Measurements from ENCODE around the gene ERC1. TPM values are rescaled to one million over a fixed set of nuclear protein-coding genes. Genes with fewer than 3 reads are reported as not detected.

Gene ERC1
- total RNA-seq, 5 donors from 2014 or later (not counting 1 experiment from before 2014, with no cell fraction given): 41.8 to 68.0 (median 46.5) TPM

- WGBS (ENCODE audit: insufficient coverage): no CpG with 5 or more reads among the region's 2 CpGs
- H3K4me1 Mint-ChIP-seq: no peaks in the 10 kb centered on the region
- no peaks in the 10 kb centered on the region for H3K9me3 Mint-ChIP-seq
Observed at GRCh38 chr12:1356285-1356684, 365.3 kb downstream of the ERC1 start.

DNA sequence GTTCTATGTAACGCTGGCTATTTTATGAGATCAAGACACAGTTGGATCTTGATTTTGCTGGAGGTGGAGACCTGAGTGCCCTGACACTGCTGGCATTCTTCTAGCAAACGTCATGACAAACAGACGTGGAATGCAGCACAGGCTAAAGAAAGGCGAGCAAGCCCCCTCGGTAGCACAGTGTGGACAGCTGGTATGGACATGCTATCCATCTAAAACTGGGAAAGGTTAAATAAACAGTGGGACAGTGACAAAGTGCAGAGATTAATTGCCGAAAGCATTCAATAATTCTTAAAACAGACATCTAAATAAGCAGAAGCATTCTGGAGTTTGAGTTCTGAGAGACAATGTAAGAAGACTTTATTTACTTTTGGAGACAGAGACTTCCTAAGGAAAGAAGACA is 366.1 kb downstream of the ERC1 start:
- no peaks in the 10 kb centered on the region for H3K9me3 Mint-ChIP-seq
- no peak for ATAC-seq (replicated peaks in 1 of 4)
- POLR2A ChIA-PET: no interaction called here

More at GRCh38 chr12:1356285-1356684, 365.3 kb downstream of the ERC1 start:
- no peaks in the 10 kb centered on the region for H3K9me3 ChIP-seq
- ATAC-seq (replicated peaks in 1 of 4) (no peak), DNase-seq (no peak)
- H3K4me3 Mint-ChIP-seq: no peak overlapping the region
- no peaks in the 10 kb centered on the region for H3K27me3 ChIP-seq (replicated peaks in 1 of 2; ENCODE audit: control insufficient read depth in 2 of 2, extremely low read depth in 1 of 2, insufficient read depth in 2 of 2, low read length in 1 of 2)
- H3K36me3 ChIP-seq (ENCODE audit: control insufficient read depth in 2 of 2, extremely low read depth in 1 of 2, insufficient read depth in 1 of 2, low read length in 1 of 2): no peaks in the 10 kb centered on the region
- no peak overlapping the region for H3K4me3 ChIP-seq (ENCODE audit: control insufficient read depth in 1 of 2, extremely low read depth in 1 of 2, low read length in 1 of 2)
- no peak overlapping the region for H3K27ac Mint-ChIP-seq
- no peak overlapping the region for H3K27ac ChIP-seq (ENCODE audit: low read length)
- POLR2A ChIA-PET: no interaction called here
- H3K4me1 ChIP-seq (ENCODE audit: control insufficient read depth in 1 of 2, extremely low read depth in 1 of 2, insufficient read depth in 2 of 2, low read length in 2 of 2): no peaks in the 10 kb centered on the region
- no peaks in the 10 kb centered on the region for H3K27me3 Mint-ChIP-seq
- H3K36me3 Mint-ChIP-seq: peaks cover 24% of the 10 kb centered on the region
- CTCF ChIA-PET: interaction anchor here in 1 of 2 donors (0.6 to 1.0 kb wide), 2 partner anchors 16 to 54 kb away, joined by 3 to 4 read pairs; no protein-coding TSS in a partner anchor

DNA sequence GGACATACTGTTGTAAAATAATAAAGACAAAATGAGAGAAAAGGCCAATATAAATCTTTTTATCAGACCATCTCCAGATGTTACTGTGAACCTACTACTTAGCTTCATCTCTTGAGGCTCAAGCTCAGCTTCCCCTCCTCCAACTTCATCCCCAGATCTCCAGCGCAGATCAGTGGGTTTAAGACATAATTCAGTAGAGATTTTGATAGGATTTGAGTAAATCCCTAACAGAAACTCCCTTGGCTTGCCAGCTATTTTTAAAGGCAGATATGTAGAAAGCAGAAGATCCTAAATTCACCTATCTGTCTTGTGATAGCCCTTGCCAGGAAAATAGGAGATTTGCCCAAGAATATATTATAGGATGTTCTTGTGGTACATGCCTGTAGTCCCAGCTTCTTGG is 366.7 kb downstream of the ERC1 start:
- WGBS (ENCODE audit: insufficient coverage): no CpG with 5 or more reads among the region's 1 CpG

More for the DNA sequence above, 366.1 kb downstream of the ERC1 start:
- Histone ChIP-seq H3K27me3 (replicated peaks in 1 of 2; ENCODE audit: control insufficient read depth in 2 of 2, extremely low read depth in 1 of 2, insufficient read depth in 2 of 2, low read length in 1 of 2) (no peaks in the 10 kb centered on the region), H3K36me3 (ENCODE audit: control insufficient read depth in 2 of 2, extremely low read depth in 1 of 2, insufficient read depth in 1 of 2, low read length in 1 of 2) (no peaks in the 10 kb centered on the region), H3K4me1 (ENCODE audit: control insufficient read depth in 1 of 2, extremely low read depth in 1 of 2, insufficient read depth in 2 of 2, low read length in 2 of 2) (no peaks in the 10 kb centered on the region), H3K4me3 (ENCODE audit: control insufficient read depth in 1 of 2, extremely low read depth in 1 of 2, low read length in 1 of 2) (no peak overlapping the region), H3K27ac (ENCODE audit: low read length) (no peak overlapping the region), H3K9me3 (no peaks in the 10 kb centered on the region)
- H3K4me1 Mint-ChIP-seq: no peaks in the 10 kb centered on the region
- CTCF ChIA-PET: no interaction called here
- DNase-seq: no peak
- H3K36me3 Mint-ChIP-seq: peaks cover 23% of the 10 kb centered on the region
- no peak overlapping the region for H3K4me3 Mint-ChIP-seq
- no peak overlapping the region for H3K27ac Mint-ChIP-seq
- H3K27me3 Mint-ChIP-seq: no peaks in the 10 kb centered on the region
- WGBS (ENCODE audit: insufficient coverage): 100% methylated on average over 4 of the region's 6 CpGs

GRCh38 chr12:1360441-1361210 is 369.6 kb downstream of the ERC1 start:
- H3K9me3 ChIP-seq: no peaks in the 10 kb centered on the region
- no peaks in the 10 kb centered on the region for H3K4me1 ChIP-seq (ENCODE audit: control insufficient read depth in 1 of 2, extremely low read depth in 1 of 2, insufficient read depth in 2 of 2, low read length in 2 of 2)
- no peak overlapping the region for H3K27ac Mint-ChIP-seq
- ChIA-PET CTCF (no interaction called here), POLR2A (no interaction called here)
- H3K4me1 Mint-ChIP-seq: no peaks in the 10 kb centered on the region
- ATAC-seq (replicated peaks in 1 of 4): no peak
- peaks cover 42% of the 10 kb centered on the region for H3K36me3 Mint-ChIP-seq
- H3K27me3 ChIP-seq (replicated peaks in 1 of 2; ENCODE audit: control insufficient read depth in 2 of 2, extremely low read depth in 1 of 2, insufficient read depth in 2 of 2, low read length in 1 of 2): no peaks in the 10 kb centered on the region
- no peak overlapping the region for H3K4me3 Mint-ChIP-seq
- no peak for DNase-seq
- WGBS (ENCODE audit: insufficient coverage): no CpG with 5 or more reads among the region's 2 CpGs
- no peaks in the 10 kb centered on the region for H3K36me3 ChIP-seq (ENCODE audit: control insufficient read depth in 2 of 2, extremely low read depth in 1 of 2, insufficient read depth in 1 of 2, low read length in 1 of 2)
- no peak overlapping the region for H3K4me3 ChIP-seq (ENCODE audit: control insufficient read depth in 1 of 2, extremely low read depth in 1 of 2, low read length in 1 of 2)
- H3K27ac ChIP-seq (ENCODE audit: low read length): no peak overlapping the region
- no peaks in the 10 kb centered on the region for H3K27me3 Mint-ChIP-seq
- no peaks in the 10 kb centered on the region for H3K9me3 Mint-ChIP-seq

More for the DNA sequence above, 366.7 kb downstream of the ERC1 start:
- no peak overlapping the region for H3K4me3 ChIP-seq (ENCODE audit: control insufficient read depth in 1 of 2, extremely low read depth in 1 of 2, low read length in 1 of 2)
- no peaks in the 10 kb centered on the region for H3K27me3 ChIP-seq (replicated peaks in 1 of 2; ENCODE audit: control insufficient read depth in 2 of 2, extremely low read depth in 1 of 2, insufficient read depth in 2 of 2, low read length in 1 of 2)
- H3K4me1 ChIP-seq (ENCODE audit: control insufficient read depth in 1 of 2, extremely low read depth in 1 of 2, insufficient read depth in 2 of 2, low read length in 2 of 2): no peaks in the 10 kb centered on the region
- DNase-seq (no peak), ATAC-seq (replicated peaks in 1 of 4) (no peak)
- H3K27me3 Mint-ChIP-seq: no peaks in the 10 kb centered on the region
- no peak overlapping the region for H3K27ac Mint-ChIP-seq
- no peaks in the 10 kb centered on the region for H3K4me1 Mint-ChIP-seq
- H3K9me3 Mint-ChIP-seq: no peaks in the 10 kb centered on the region
- H3K9me3 ChIP-seq: no peaks in the 10 kb centered on the region
- no peak overlapping the region for H3K4me3 Mint-ChIP-seq
- H3K27ac ChIP-seq (ENCODE audit: low read length): no peak overlapping the region
- CTCF ChIA-PET: interaction anchor here in 1 of 2 donors (0.7 kb wide), 1 partner anchor 707 kb away, joined by 4 read pairs; no protein-coding TSS in a partner anchor
- H3K36me3 Mint-ChIP-seq: peaks cover 26% of the 10 kb centered on the region
- POLR2A ChIA-PET: no interaction called here
- no peaks in the 10 kb centered on the region for H3K36me3 ChIP-seq (ENCODE audit: control insufficient read depth in 2 of 2, extremely low read depth in 1 of 2, insufficient read depth in 1 of 2, low read length in 1 of 2)

GRCh38 chr12:1362143-1362662 is 371.2 kb downstream of the ERC1 start:
- Histone ChIP-seq H3K27me3 (replicated peaks in 1 of 2; ENCODE audit: control insufficient read depth in 2 of 2, extremely low read depth in 1 of 2, insufficient read depth in 2 of 2, low read length in 1 of 2) (no peaks in the 10 kb centered on the region), H3K9me3 (no peaks in the 10 kb centered on the region), H3K27ac (ENCODE audit: low read length) (no peak overlapping the region), H3K4me1 (ENCODE audit: control insufficient read depth in 1 of 2, extremely low read depth in 1 of 2, insufficient read depth in 2 of 2, low read length in 2 of 2) (no peaks in the 10 kb centered on the region), H3K36me3 (ENCODE audit: control insufficient read depth in 2 of 2, extremely low read depth in 1 of 2, insufficient read depth in 1 of 2, low read length in 1 of 2) (no peaks in the 10 kb centered on the region), H3K4me3 (ENCODE audit: control insufficient read depth in 1 of 2, extremely low read depth in 1 of 2, low read length in 1 of 2) (no peak overlapping the region)
- Mint-ChIP-seq H3K9me3 (no peaks in the 10 kb centered on the region), H3K27me3 (no peaks in the 10 kb centered on the region), H3K27ac (no peak overlapping the region), H3K36me3 (peaks cover 42% of the 10 kb centered on the region), H3K4me1 (no peaks in the 10 kb centered on the region), H3K4me3 (no peak overlapping the region)
- ChIA-PET POLR2A (no interaction called here), CTCF (no interaction called here)
- 100% methylated on average over 2 of the region's 6 CpGs for WGBS (ENCODE audit: insufficient coverage)
- ATAC-seq (replicated peaks in 1 of 4): no peak
- DNase-seq: no peak

- H3K9me3 Mint-ChIP-seq: no peaks in the 10 kb centered on the region
- H3K36me3 Mint-ChIP-seq: peaks cover 38% of the 10 kb centered on the region
- DNase-seq: no peak
- no CpG with 5 or more reads among the region's 1 CpG for WGBS (ENCODE audit: insufficient coverage)
- ATAC-seq (replicated peaks in 1 of 4): no peak
- H3K4me3 Mint-ChIP-seq: no peak overlapping the region
- Histone ChIP-seq H3K36me3 (ENCODE audit: control insufficient read depth in 2 of 2, extremely low read depth in 1 of 2, insufficient read depth in 1 of 2, low read length in 1 of 2) (no peaks in the 10 kb centered on the region), H3K4me1 (ENCODE audit: control insufficient read depth in 1 of 2, extremely low read depth in 1 of 2, insufficient read depth in 2 of 2, low read length in 2 of 2) (no peaks in the 10 kb centered on the region), H3K4me3 (ENCODE audit: control insufficient read depth in 1 of 2, extremely low read depth in 1 of 2, low read length in 1 of 2) (no peak overlapping the region), H3K27ac (ENCODE audit: low read length) (no peak overlapping the region), H3K27me3 (replicated peaks in 1 of 2; ENCODE audit: control insufficient read depth in 2 of 2, extremely low read depth in 1 of 2, insufficient read depth in 2 of 2, low read length in 1 of 2) (no peaks in the 10 kb centered on the region), H3K9me3 (no peaks in the 10 kb centered on the region)
- no peak overlapping the region for H3K27ac Mint-ChIP-seq
- CTCF ChIA-PET: interaction anchor here in 1 of 2 donors (0.5 to 0.8 kb wide), 3 partner anchors 10 to 287 kb away, joined by 3 read pairs; no protein-coding TSS in a partner anchor
- no peaks in the 10 kb centered on the region for H3K4me1 Mint-ChIP-seq
- no peaks in the 10 kb centered on the region for H3K27me3 Mint-ChIP-seq
- POLR2A ChIA-PET: no interaction called here
Observed at GRCh38 chr12:1365703-1366102, 374.7 kb downstream of the ERC1 start.

Data from T-cell (primary cell).